ENCODE data around the gene PAX5.

The PAX5 gene

GRCh38 chr9:36980148-36980974, 53.7 kb downstream of the PAX5 start:
- no peaks in the 10 kb centered on the region for H3K9me3 ChIP-seq (ENCODE audit: control insufficient read depth, low read length)
- no peak for DNase-seq (ENCODE audit: low read depth)
- H3K36me3 ChIP-seq (ENCODE audit: control insufficient read depth, insufficient read depth, low read length, severe bottlenecking): no peaks in the 10 kb centered on the region
- H3K9ac ChIP-seq (ENCODE audit: low read length): no peak overlapping the region
- peaks cover 86% of the 10 kb centered on the region for H3K27me3 ChIP-seq (replicated peaks; ENCODE audit: control insufficient read depth, insufficient read depth, low read length)
- no peaks in the 10 kb centered on the region for H3K4me1 ChIP-seq (ENCODE audit: control insufficient read depth, insufficient read depth, low read length)
- no peak overlapping the region for H3K4me3 ChIP-seq (ENCODE audit: low read length)

- Histone ChIP-seq H3K27me3 (replicated peaks; ENCODE audit: control insufficient read depth, insufficient read depth, low read length) (peaks cover 77% of the 10 kb centered on the region), H3K4me1 (ENCODE audit: control insufficient read depth, insufficient read depth, low read length) (no peaks in the 10 kb centered on the region), H3K4me3 (ENCODE audit: low read length) (no peak overlapping the region), H3K9ac (ENCODE audit: low read length) (no peak overlapping the region), H3K9me3 (ENCODE audit: control insufficient read depth, low read length) (no peaks in the 10 kb centered on the region), H3K36me3 (ENCODE audit: control insufficient read depth, insufficient read depth, low read length, severe bottlenecking) (no peaks in the 10 kb centered on the region)
- DNase-seq (ENCODE audit: low read depth): no peak
These were observed 57.6 kb downstream of the PAX5 start for GRCh38 chr9:36976371-36977030.

GRCh38 chr9:36974731-36975130, 59.3 kb downstream of the PAX5 start:
- no peaks in the 10 kb centered on the region for H3K9me3 ChIP-seq (ENCODE audit: control insufficient read depth, low read length)
- peaks cover 75% of the 10 kb centered on the region for H3K27me3 ChIP-seq (replicated peaks; ENCODE audit: control insufficient read depth, insufficient read depth, low read length)
- no peak for DNase-seq (ENCODE audit: low read depth)

GRCh38 chr9:36971935-36972488, 62.1 kb downstream of the PAX5 start:
- no peak for DNase-seq (ENCODE audit: low read depth)
- Histone ChIP-seq H3K4me1 (ENCODE audit: control insufficient read depth, insufficient read depth, low read length) (no peaks in the 10 kb centered on the region), H3K9ac (ENCODE audit: low read length) (no peak overlapping the region), H3K4me3 (ENCODE audit: low read length) (no peak overlapping the region), H3K9me3 (ENCODE audit: control insufficient read depth, low read length) (no peaks in the 10 kb centered on the region), H3K27me3 (replicated peaks; ENCODE audit: control insufficient read depth, insufficient read depth, low read length) (peaks cover 53% of the 10 kb centered on the region), H3K36me3 (ENCODE audit: control insufficient read depth, insufficient read depth, low read length, severe bottlenecking) (no peaks in the 10 kb centered on the region)

More at GRCh38 chr9:36974731-36975130, 59.3 kb downstream of the PAX5 start:
- no peak overlapping the region for H3K4me3 ChIP-seq (ENCODE audit: low read length)
- no peaks in the 10 kb centered on the region for H3K36me3 ChIP-seq (ENCODE audit: control insufficient read depth, insufficient read depth, low read length, severe bottlenecking)
- no peak overlapping the region for H3K9ac ChIP-seq (ENCODE audit: low read length)
- H3K4me1 ChIP-seq (ENCODE audit: control insufficient read depth, insufficient read depth, low read length): no peaks in the 10 kb centered on the region

- DNase-seq (ENCODE audit: low read depth): no peak
These were observed 63.8 kb downstream of the PAX5 start for GRCh38 chr9:36970007-36970888.

GRCh38 chr9:36969216-36969771, 64.8 kb downstream of the PAX5 start:
- no peaks in the 10 kb centered on the region for H3K9me3 ChIP-seq (ENCODE audit: control insufficient read depth, low read length)
- DNase-seq (ENCODE audit: low read depth): no peak
- no peaks in the 10 kb centered on the region for H3K36me3 ChIP-seq (ENCODE audit: control insufficient read depth, insufficient read depth, low read length, severe bottlenecking)
- no peaks in the 10 kb centered on the region for H3K4me1 ChIP-seq (ENCODE audit: control insufficient read depth, insufficient read depth, low read length)
- H3K27me3 ChIP-seq (replicated peaks; ENCODE audit: control insufficient read depth, insufficient read depth, low read length): peaks cover 45% of the 10 kb centered on the region
- H3K9ac ChIP-seq (ENCODE audit: low read length): no peak overlapping the region
- H3K4me3 ChIP-seq (ENCODE audit: low read length): no peak overlapping the region

More at GRCh38 chr9:36970007-36970888, 63.8 kb downstream of the PAX5 start:
- Histone ChIP-seq H3K9me3 (ENCODE audit: control insufficient read depth, low read length) (no peaks in the 10 kb centered on the region), H3K4me1 (ENCODE audit: control insufficient read depth, insufficient read depth, low read length) (no peaks in the 10 kb centered on the region), H3K4me3 (ENCODE audit: low read length) (no peak overlapping the region), H3K27me3 (replicated peaks; ENCODE audit: control insufficient read depth, insufficient read depth, low read length) (peaks cover 54% of the 10 kb centered on the region), H3K9ac (ENCODE audit: low read length) (no peak overlapping the region), H3K36me3 (ENCODE audit: control insufficient read depth, insufficient read depth, low read length, severe bottlenecking) (no peaks in the 10 kb centered on the region)

- Histone ChIP-seq H3K36me3 (ENCODE audit: control insufficient read depth, insufficient read depth, low read length, severe bottlenecking) (no peaks in the 10 kb centered on the region), H3K4me3 (ENCODE audit: low read length) (no peak overlapping the region), H3K9me3 (ENCODE audit: control insufficient read depth, low read length) (no peaks in the 10 kb centered on the region), H3K9ac (ENCODE audit: low read length) (no peak overlapping the region), H3K27me3 (replicated peaks; ENCODE audit: control insufficient read depth, insufficient read depth, low read length) (peaks cover 41% of the 10 kb centered on the region), H3K4me1 (ENCODE audit: control insufficient read depth, insufficient read depth, low read length) (no peaks in the 10 kb centered on the region)
- no peak for DNase-seq (ENCODE audit: low read depth)
These were observed 65.4 kb downstream of the PAX5 start for GRCh38 chr9:36968574-36969215.

GRCh38 chr9:36967997-36968396, 66.1 kb downstream of the PAX5 start:
- Histone ChIP-seq H3K27me3 (replicated peaks; ENCODE audit: control insufficient read depth, insufficient read depth, low read length) (peaks cover 48% of the 10 kb centered on the region), H3K9me3 (ENCODE audit: control insufficient read depth, low read length) (no peaks in the 10 kb centered on the region), H3K4me3 (ENCODE audit: low read length) (no peak overlapping the region), H3K36me3 (ENCODE audit: control insufficient read depth, insufficient read depth, low read length, severe bottlenecking) (no peaks in the 10 kb centered on the region), H3K4me1 (ENCODE audit: control insufficient read depth, insufficient read depth, low read length) (no peaks in the 10 kb centered on the region), H3K9ac (ENCODE audit: low read length) (no peak overlapping the region)
- DNase-seq (ENCODE audit: low read depth): no peak

GRCh38 chr9:36966371-36967097, 67.5 kb downstream of the PAX5 start:
- peaks cover 53% of the 10 kb centered on the region for H3K27me3 ChIP-seq (replicated peaks; ENCODE audit: control insufficient read depth, insufficient read depth, low read length)
- DNase-seq (ENCODE audit: low read depth): no peak
- H3K4me3 ChIP-seq (ENCODE audit: low read length): no peak overlapping the region
- no peaks in the 10 kb centered on the region for H3K36me3 ChIP-seq (ENCODE audit: control insufficient read depth, insufficient read depth, low read length, severe bottlenecking)
- H3K9ac ChIP-seq (ENCODE audit: low read length): no peak overlapping the region
- H3K9me3 ChIP-seq (ENCODE audit: control insufficient read depth, low read length): no peaks in the 10 kb centered on the region
- peaks cover 3% of the 10 kb centered on the region for H3K4me1 ChIP-seq (ENCODE audit: control insufficient read depth, insufficient read depth, low read length)

- H3K36me3 ChIP-seq (ENCODE audit: control insufficient read depth, insufficient read depth, low read length, severe bottlenecking): no peaks in the 10 kb centered on the region
- no peak for DNase-seq (ENCODE audit: low read depth)
- H3K4me1 ChIP-seq (ENCODE audit: control insufficient read depth, insufficient read depth, low read length): peaks cover 5% of the 10 kb centered on the region
- no peaks in the 10 kb centered on the region for H3K9me3 ChIP-seq (ENCODE audit: control insufficient read depth, low read length)
- no peak overlapping the region for H3K9ac ChIP-seq (ENCODE audit: low read length)
- no peak overlapping the region for H3K4me3 ChIP-seq (ENCODE audit: low read length)
- peaks cover 53% of the 10 kb centered on the region for H3K27me3 ChIP-seq (replicated peaks; ENCODE audit: control insufficient read depth, insufficient read depth, low read length)
These were observed 69.3 kb downstream of the PAX5 start for GRCh38 chr9:36964791-36965190.
